ENCODE measurements around the gene PRICKLE4. TPM values are rescaled to one million over a fixed set of nuclear protein-coding genes. Genes with fewer than 3 reads are reported as not detected.
"Not testable (repeated sequence)": the region's sequence is repeated elsewhere in the genome, so short reads cannot be mapped to it uniquely, and the experiment has no call there.

The PRICKLE4 gene
- total and polyA plus RNA-seq, 2 of the 8 experiments (the other 6 are each of a cell fraction or from before 2014, with no cell fraction given), result 0.32 to 1.4 TPM

GRCh38 chr6:41811095-41811494, 30.5 kb downstream of the PRICKLE4 start (continued):
- TF ChIP-seq SUZ12 (IDR thresholded peaks at IDR 0.05; ENCODE audit: low read length) (no peak), BCL11A (IDR thresholded peaks at IDR 0.05; ENCODE audit: low read depth in 2 of 2, low read length in 2 of 2) (no peak)

- H3K4ac ChIP-seq (replicated peaks; ENCODE audit: insufficient read length, low read depth, low read length); H2BK5ac ChIP-seq (ENCODE audit: low read depth, low read length); H3K4me2 ChIP-seq (ENCODE audit: insufficient read depth in 1 of 2, low read depth in 2 of 2, low read length in 2 of 2); H2BK120ac ChIP-seq (replicated peaks; ENCODE audit: low read depth, low read length); H3K9ac ChIP-seq (replicated peaks in 1 of 4; ENCODE audit: extremely low read depth in 1 of 4, low read depth in 3 of 4, low read length in 3 of 4); H3K79me1 ChIP-seq (ENCODE audit: low read depth, low read length); H2AFZ ChIP-seq (ENCODE audit: low read length); DNase-seq (ENCODE audit: low read depth in 1 of 2, low spot score in 2 of 2); H4K91ac ChIP-seq (replicated peaks; ENCODE audit: insufficient read length, low read length); H3K4me3 ChIP-seq (ENCODE audit: extremely low read depth in 1 of 4, insufficient read depth in 2 of 4, low read depth in 3 of 4, low read length in 4 of 4); H2AK5ac ChIP-seq (ENCODE audit: low read depth, low read length); H2BK12ac ChIP-seq (ENCODE audit: low read depth, low read length); H3K18ac ChIP-seq (ENCODE audit: extremely low read depth, low read length); H3K36me3 ChIP-seq (ENCODE audit: control insufficient read depth in 2 of 4, insufficient read depth in 4 of 4, low read length in 3 of 4); H3K27ac ChIP-seq (ENCODE audit: low read depth, low read length); H3K9me3 ChIP-seq (ENCODE audit: insufficient read depth in 2 of 2, low read depth in 1 of 2, low read length in 1 of 2); CTCF ChIA-PET (ENCODE audit: partially characterized antibody); H4K8ac ChIP-seq (ENCODE audit: extremely low read depth, insufficient read depth, low read length); FAIRE-seq; H2BK15ac ChIP-seq (ENCODE audit: low read length); H3K56ac ChIP-seq (replicated peaks; ENCODE audit: insufficient read length, low read depth, low read length); H3K23ac ChIP-seq (ENCODE audit: insufficient read length); H4K20me1 ChIP-seq (replicated peaks in 1 of 2; ENCODE audit: control insufficient read depth in 1 of 2, insufficient read depth in 2 of 2, low read length in 2 of 2); H3K27me3 ChIP-seq (replicated peaks in 1 of 4; ENCODE audit: control insufficient read depth in 3 of 4, extremely low read depth in 1 of 4, insufficient read depth in 3 of 4, low read length in 3 of 4); H4K5ac ChIP-seq (ENCODE audit: insufficient read length, low read depth, low read length); H3K14ac ChIP-seq (ENCODE audit: insufficient read length); H2BK20ac ChIP-seq (ENCODE audit: low read length); H3K23me2 ChIP-seq (ENCODE audit: low read depth, low read length); H3K4me1 ChIP-seq (replicated peaks in 1 of 4; ENCODE audit: control insufficient read depth in 3 of 4, insufficient read depth in 4 of 4, low read length in 3 of 4); H3K79me2 ChIP-seq (ENCODE audit: control insufficient read depth in 1 of 2, insufficient read depth in 2 of 2, low read length in 2 of 2); POLR2A ChIA-PET (ENCODE audit: partially characterized antibody): not testable (repeated sequence)
- 89% methylated on average over 8 of the region's 13 CpGs; no CpG with 5 or more reads in 1 of the 2 experiments for WGBS, 2 experiments (ENCODE audit: extremely low coverage in 1 of 2, insufficient coverage in 1 of 2, insufficient read length in 1 of 2, insufficient replicate concordance in 2 of 2, low coverage in 1 of 2, low lambda C conversion rate in 2 of 2, missing lambda C conversion rate in 1 of 2)
These were observed 31.4 kb downstream of the PRICKLE4 start for GRCh38 chr6:41811946-41812345.
